ENCODE results near the gene NUAK1.

The NUAK1 gene

DNA sequence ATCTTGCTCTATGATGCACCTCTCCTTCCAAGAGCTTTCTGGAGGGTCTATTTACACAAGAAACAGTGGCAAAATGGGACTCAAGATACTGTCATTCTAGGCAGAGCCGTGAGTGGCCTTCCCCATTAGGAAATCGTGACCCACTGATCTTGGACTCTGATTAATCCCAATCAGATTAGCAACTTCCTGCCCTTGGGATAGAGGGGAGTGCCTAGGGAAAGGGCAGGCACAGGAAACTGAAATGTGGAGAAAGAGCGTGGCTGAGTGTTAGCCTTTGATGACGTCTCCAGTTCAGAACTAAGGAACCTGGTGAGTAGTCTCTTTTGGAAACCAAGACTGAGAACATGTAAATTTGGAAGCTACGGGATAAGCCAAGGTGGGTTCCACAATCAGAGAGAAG, 76.1 kb downstream of the NUAK1 start:
- DNase-seq = no peak

DNA sequence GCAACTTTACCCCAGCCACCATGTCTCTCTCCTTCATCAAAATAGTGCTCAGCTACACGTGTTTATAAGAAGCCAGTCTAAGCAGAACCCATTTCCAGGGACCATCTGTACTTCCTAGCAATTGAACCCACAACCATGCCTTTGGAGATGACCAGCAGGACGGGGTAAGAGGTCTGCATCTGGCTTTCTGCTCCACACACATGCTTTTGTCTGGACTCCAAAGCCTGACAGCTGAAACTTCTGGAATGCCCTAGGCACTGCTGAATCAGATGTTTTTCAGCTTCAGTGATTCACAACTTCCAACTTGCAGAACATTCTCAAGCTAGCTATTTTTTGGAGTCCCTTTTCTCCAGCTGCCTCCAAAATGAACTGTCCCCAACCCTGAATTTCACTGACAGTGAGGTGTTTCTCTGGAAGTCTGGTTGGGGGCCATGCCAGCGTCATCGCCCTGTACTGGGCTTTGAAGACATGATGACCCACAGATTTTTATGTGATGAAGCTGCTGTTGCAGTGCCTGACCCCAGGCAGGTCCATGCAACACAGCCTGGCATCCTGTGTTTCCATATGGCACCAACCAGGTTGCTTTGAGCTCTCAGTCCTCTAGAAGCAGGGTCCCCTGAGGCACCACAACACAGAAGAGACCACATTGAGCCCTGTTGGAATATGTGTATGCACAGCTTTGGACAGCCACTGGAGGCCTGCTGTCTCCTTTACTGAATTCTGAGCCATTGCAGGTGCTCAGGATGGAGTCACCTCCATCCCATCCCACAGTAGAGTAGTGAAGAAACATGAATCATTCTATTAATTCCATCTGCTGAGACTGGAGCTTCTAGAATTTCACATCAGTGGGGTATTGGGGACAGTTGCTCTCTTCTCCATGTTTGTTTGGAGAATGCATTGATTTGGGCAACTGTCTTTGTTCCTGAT, 80.2 kb downstream of the NUAK1 start:
- peak; percentile 69 for DNase-seq

DNA sequence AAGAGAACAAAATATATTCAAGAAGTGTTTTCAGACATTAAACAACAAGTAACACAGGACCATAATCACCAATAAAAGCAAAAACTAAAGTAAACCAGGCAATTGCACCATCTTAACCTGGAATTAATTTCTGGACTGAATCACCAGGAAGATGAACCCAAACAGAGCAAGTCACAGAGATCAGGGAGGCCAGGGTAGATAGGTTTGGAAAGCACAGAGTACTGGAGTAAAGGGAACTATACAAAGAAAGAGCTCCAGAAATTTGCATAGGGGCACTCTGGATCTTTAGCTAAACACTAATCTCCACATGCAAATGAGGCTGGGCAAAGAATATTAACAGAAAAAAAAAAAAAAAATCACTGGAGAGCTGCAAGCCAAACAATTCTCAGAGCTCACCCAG, 84.7 kb downstream of the NUAK1 start:
- no peak for DNase-seq

DNA sequence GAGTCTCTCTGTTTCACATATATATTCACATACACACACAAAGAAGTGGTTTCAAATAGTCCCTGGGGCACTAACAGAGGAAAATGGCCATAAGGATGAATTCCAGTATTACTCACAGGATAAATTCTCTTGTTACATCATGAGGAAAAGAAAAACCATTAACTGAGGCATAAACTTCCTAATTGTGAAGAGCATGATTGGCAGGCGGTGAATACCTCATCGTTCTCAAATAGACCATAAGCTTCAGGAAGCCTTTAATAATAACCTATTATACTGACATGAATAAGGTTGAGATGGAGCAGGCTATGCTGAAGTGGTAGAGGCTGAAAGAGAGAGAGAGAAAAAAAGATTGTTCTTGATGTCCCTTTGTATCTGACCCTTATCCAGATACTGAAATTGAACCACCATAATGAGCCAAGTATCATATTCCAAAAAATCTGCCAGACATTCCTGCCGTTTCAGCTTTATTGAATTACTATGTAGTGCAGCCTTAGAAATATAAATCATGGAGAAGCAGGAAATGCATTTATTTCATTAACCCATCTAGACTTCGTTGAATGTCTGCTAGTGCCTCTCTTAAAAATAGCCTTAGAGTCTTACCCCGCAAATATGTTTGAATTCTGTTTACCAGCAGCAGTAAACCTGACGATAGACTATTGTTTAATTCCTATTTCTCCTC, 86.8 kb downstream of the NUAK1 start:
- DNase-seq = peak; percentile 82

DNA sequence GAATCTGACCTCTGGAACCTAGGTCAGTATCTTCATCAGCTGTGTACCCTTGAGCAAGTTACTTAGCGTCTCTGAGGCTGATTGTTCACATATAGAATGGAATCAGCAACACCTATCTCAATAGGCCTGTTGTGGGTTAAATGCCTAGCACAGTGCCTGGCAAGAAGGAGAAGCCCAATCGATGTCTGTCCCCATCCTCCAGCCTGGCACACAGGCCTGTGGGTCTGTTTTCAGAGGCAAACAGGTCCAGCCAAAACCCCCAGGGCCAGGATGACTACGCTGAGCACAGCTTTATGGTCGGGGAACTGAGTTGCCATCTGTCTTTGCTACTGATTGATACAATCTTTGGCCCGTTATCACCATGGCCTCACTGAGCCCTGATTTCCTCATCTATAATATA, 89.2 kb downstream of the NUAK1 start:
- DNase-seq = no peak

DNA sequence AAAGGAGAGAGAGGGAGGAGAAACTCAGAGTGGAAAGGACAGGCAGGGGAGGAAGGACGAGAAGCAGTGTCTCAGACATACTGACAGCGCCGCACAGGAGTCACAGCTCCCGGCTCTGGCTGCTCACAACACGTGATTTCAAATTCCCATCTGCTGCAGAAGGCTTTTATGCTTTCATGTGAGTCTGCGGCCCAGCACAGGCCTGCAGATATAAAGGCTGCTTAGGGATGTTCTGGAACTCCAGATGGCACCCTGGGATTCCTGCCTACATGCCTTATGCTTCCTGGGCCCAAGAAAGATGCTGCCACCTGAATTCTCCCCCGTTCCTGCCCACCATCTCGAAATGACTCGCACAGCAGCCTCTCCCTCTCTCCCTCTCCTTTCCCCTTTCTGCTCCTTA, 89.6 kb downstream of the NUAK1 start:
- DNase-seq = peak; percentile 36

DNA sequence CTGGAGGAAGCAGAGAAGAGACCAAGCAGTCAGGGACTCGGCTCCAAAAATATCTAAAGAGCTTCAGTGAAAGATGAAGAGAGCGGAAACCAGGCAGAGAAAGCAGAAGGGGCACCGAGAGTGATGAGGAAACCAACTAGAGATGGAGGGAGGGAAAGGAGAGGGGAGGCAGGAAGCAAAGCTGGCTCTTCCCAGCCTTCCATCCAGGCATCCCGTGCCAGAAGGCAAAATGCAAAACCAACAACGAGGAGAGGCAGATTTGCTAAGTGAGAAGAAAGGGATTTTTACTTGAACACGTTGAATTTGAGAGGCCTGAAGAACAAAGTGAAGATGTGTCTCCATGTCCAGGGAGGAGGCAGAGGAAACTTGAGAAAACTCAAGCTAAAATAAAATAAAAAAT, 90.1 kb downstream of the NUAK1 start:
- no peak for DNase-seq

DNA sequence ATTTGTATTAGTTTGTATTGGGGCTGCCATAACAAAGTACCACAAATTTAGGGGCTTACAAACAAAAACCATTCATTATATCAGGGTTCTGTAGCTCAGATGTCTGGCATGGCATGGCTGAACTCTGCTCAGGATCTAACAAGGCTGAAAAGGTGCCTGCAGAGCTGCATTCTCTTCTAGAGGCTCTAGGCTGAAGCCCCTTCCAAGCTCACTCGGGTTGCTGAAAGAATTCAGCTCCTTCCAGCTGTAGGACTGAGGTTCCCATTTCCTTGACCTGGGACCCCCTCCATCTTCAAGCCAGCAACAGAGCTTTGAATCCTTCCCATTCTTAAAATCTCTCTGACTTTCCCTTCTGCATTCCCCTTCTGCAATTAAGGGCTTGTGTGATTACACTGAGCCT, 90.7 kb downstream of the NUAK1 start:
- DNase-seq = no peak

DNA sequence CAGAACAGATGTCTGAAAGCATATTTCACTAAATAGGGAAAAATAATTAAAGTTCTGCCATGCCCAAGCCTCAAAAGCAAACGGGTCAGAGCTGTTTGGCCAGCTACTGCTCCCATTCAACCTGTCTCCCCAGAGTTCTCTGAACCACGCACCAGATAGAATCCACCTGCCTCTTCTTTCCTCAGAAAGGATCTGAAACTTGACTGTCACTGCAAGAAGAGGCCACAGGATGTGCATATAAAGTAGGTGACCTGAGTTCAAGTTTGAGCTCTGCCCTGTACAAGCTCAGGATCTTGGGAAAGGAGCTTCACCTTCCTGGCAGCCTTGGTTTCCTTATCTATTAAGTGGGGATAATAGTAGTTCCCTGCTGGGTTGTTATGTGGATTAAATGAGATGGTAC, 91.8 kb downstream of the NUAK1 start:
- no peak for DNase-seq

DNA sequence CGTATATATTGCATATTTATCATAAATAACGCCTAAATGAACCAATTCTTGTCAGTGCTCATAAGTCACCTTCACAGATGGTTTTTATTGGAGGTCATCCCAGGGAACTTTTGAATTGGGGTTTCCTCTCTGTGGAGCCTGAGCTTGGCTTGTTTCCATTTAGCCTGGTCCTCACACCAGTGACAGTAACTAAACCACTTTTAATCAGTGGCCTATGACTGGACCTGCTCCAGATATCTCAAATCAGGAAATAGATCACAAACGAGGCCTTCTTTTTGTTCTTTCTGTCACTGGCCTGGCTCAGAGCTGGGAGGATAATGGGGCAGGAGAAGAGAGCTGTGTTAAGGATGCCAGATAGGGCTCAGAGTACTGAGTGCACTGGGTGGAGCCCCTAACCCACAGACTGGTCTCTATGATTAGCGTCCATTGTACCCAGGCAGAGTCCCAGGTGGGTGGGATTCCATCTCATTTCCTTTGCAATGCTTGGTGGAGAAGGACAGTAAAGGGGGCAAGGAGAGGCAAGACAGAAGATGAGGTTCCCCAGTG, 92.4 kb downstream of the NUAK1 start:
- no peak for DNase-seq

DNA sequence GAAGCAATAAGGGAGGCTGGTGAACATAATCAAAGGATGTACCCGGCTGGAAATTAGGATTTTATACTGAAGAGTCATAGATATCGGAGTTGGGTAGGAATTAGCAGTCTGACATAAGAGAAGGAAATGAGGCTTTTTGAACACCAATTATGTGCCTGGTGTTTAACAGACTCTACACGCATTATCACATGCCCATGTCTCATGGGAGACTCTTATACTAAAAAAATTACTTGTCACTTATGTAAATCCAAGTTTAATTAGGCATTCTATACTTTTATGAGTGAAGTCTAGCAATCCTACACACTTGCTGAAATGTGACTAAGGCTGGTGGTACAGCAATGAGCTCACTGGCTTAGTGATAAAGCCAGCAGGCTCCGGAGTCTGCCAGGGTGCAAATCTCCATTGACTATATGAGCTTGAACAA, 93.5 kb downstream of the NUAK1 start:
- no peak for DNase-seq

DNA sequence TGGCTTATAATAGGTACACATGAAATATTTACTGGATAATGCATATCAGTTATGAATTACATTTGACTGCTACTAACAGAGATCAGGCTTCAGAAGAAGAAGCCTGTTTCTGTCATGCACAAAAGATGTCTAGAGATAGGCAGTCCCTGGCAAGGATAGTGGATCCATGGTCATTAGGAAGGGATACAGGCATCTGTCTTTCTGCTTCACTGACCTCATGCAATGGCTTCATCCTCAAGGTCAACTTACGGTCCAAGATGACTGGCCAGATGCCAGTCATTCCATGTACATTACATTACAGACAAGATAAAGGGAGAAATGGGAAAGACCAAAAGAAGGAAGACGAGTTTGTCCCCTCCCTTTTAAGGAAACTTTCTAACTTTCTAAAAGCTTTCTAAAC, 94.0 kb downstream of the NUAK1 start:
- peak; percentile 75 for DNase-seq

DNA sequence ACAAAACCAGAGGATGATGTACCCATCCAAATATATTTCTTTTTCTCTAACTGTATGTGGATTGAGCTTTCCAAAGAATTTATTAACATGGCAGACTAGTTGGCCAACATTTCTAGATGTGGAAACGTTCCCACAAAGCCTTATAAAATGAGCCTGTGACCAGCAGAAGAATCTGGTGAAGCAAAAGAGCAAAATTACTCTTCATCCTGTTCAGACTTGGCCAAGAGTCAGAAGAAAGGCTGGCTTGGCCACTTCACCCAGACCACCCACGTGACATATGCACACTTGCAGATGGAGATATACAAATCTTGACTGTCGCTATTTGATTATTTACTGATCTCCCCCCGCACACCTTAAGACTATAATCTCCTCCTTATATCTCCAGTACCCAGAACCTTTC, 96.7 kb downstream of the NUAK1 start:
- no peak for DNase-seq

DNA sequence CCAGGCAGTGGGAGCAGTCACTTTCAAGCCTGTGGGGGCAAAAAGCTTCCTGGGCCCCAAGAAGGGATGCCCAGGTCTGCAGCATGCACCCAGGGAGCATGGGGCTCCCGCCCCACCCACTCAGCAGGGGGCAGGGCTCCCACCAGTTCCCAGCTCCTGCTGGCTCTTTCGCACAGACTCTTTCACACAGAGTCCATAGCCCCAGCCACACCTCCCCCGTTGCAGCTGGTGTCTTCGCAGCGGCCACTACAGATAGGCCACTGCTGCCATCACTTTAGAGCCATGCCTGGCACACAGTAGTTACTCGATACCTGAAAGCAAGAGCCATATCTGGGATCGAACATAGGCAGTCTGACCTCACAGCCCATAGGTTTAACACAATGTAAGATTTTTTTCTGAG, 98.2 kb downstream of the NUAK1 start:
- no peak for DNase-seq

DNA sequence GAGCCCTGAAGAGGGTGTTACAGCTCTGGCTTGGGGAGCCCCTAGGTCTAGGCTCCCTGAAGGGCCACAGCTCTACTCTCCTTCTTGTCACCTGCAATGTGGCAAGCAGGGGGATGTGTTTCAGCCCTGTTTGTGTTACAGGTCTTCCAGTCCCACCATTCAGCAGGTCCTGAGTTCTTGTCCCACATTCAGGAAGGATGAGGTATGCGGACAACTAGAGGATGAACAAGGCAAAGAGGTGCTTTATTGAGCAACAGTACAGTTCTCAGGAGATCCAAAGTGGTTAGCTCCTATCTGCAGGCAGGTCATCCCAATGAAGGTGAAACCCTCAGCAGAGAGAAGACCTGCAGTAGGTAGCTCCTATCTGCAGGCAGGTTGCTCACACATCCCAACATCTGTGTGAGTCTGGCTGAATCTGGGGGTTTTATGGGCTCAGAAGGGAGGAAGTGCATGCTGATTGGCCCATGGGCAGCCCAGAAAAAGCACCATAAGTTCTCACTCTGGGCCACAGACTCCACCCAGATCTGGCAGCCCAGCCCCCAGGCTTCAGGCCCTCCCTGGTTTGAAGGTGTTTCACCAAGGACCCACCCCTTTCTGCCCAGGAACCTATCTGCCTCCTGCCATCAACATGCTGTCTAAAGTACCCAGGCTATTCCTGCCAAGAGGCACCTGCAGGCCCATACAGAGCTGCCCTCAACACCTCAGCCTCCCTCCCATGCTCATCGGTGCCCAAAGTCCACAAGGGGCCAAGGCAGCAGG, 98.9 kb downstream of the NUAK1 start:
- no peak for DNase-seq

DNA sequence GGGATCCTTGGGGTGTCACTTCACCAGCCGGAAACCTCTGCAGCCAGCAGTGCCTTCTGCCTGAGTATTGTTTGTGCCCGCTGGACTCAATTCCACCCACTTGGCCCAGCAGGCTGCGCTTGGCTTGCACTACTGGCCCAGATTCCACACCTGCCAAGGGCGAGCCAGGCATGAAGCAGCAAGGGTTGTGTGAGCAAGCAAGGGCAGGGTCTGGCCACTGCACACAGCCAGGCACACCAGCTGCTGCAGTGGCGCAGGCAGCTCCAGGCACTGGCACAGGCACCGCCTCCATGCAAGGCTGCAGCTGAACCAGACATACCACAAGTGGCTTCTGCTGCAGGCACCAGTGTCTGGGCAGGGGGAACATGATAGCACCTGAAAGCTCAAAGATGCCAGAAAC, 99.5 kb downstream of the NUAK1 start:
- DNase-seq = no peak

DNA sequence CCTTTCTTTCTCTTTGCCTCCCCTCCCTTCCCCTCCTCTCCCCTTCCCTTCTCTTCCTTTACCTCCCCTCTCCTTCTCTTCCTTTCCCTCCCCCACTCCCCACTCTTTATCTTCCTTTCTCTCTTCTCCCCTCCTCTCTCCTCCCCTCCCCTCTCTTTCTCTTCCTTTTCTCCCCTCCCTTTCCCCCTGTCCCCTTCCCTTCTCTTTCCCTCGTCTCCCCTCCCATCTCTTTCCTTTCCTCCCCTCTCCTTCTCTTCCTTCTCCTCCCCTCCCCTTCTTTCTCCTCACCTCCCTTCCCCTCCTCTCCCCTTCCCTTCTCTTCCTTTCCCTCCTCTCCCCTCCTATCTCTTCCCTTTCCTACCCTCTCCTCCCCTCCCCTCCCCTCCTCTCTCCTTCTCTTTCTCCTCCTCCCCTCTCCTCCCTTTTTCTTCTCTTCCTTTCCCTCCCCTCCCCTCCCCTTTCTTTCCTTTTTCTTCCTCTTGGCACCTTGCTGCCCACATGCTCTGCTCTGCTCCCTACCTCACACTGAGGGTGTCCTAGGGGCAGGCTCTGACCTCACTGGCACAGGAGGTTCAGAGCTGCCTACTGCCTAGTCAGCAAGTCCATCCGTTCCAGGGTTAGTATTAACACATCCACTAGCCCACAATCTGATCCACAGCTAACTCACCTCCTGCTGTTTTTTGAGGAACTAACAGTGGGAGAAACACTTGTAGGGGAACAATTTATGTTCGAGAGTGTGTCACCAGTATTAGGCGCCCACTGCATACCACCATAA, 101.0 kb downstream of the NUAK1 start:
- no peak for DNase-seq

DNA sequence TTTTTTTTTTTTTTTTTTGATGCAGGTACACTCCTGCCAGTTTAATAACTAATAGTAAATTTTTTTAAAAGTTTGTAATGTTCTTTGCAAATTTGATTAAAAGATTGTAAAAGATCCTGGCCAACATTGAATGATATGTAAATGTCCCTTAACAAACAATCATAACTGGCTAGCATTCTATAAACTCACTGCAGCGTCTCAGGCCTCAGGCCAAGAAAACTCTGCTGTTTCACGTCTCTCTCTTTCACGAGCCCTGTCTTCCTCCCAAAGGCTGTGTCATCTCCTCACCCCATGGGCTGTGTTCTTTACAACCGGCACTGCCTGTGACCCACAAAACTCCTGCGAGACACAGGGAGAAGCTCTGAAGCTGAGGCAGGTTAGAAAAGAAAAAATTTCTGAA, 103.3 kb downstream of the NUAK1 start:
- no peak for DNase-seq

DNA sequence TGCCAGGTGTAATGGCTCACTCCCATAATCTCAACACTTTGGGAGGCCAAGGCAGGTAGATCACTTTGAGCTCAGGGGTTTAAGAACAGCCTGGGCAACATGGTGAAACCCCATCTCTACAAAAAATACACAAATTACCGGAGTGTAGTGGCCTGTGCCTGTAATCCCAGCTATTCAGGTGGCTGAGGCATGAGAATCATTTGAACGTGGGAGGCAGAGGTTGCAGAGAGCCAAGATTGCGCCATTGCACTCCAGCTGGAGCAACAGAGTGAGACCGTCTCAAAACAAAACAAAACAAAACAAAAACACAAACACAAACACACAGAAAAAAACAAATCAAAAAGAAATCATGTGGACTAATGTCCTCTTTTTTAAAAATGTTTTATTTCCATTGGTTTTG, 104.4 kb downstream of the NUAK1 start:
- DNase-seq = no peak

DNA sequence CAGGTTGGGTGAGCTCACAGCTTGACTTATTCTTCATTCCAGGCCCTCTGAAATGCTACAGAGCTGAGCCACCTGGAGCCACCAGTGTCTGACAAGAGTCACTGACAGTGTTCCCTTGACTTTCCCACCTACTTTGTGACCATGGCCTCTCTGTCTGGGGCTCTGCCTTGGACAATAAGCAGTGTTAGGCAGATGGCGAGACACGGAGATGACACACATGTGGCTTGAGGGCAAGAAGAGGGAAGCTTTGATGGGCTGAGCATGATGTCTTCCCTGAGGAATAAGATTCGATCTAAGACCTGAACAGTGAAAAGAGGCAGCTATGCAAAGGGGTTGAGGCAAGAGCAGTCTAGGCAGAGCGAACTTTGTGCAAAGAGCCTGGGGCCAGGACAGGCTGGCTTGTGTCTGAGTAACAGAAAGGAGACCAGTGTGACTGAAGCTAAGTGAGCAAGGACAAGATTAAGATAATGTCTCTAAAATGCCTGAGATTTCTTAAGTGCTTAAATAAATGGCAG, 105.5 kb downstream of the NUAK1 start:
- DNase-seq = no peak

DNA sequence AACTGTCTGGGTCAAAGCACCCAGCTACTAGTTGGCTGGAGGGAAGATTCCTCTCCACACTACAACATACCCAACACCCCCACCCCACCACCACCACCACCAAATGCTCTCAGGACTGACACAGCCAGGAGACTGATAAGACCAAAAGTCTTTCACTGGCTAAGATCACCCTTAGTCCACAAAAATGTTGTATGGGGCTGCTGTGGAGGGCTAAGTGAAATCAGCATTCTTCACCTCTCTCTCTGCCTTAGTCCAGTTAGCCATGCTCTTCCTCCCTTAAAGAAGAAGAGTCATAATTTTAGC, 106.2 kb downstream of the NUAK1 start:
- peak; percentile 68 for DNase-seq

Measured in fibroblast of skin of back (primary cell).